Measurements from ENCODE around the gene ARHGAP22. TPM values are rescaled to one million over a fixed set of nuclear protein-coding genes. Genes with fewer than 3 reads are reported as not detected.

The ARHGAP22 gene
- total and polyA plus RNA-seq, 2 of the 4 experiments (the other 2 are of a cell fraction): 28.3 to 30.2 TPM

DNA sequence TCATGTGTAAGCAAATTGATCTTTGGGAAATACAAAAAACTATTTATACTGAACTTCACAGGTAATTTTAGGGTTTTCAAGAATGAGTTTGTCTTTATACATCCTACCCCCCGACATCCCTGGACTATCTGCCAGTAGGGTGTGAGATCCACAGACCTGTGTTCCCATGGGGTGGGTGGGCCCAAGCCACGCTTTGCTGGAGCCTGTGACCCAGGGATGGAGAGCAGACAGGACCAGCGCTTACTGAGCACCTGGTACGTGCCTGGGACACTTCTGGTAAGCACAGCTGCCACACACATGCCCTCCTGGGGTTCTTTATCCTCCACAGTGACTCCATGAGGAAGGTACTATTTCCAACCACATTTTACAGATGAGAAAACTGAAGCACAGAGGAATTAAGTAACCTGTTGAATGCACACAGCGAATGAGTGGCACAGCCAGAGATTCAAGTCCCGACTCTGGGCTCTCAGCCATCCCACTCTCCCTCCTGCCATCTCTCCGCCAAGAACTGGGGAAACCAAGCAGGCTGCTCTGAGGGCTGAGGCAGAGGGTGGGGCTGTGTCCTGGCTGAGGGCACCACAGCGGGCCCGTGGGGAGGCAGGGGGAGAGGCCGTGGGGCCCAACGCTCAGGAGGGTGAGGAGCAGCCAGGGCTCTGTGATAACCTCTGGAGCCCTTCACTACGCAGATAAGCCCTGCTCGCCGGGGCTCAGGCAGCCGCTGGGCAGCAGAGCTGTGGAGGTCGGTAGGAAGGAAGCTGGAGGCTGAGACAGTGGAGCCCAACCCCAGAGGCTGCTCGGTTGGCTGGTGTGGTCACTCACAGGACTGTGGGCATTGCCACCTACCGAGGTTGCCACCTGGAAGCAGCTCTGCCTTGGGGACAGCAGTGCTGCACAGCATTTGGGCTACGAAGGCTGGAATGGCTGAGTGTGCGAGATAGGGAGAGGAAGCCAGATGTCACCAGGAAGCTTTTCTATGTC lies 124.2 kb downstream of the ARHGAP22 start:
- ATAC-seq (ENCODE audit: low read depth): no peak
- BruUV-seq (replicated peaks): no TSS peak
- no peak overlapping the region for H2BK15ac ChIP-seq (ENCODE audit: low read depth, low read length)
- H3K27ac ChIP-seq (ENCODE audit: insufficient read depth, low read length): no peak overlapping the region
- H2AK5ac ChIP-seq (ENCODE audit: low read depth, low read length): no peak overlapping the region
- in situ Hi-C loops (cut with MboI; ENCODE audit: low sequenced_read_pairs) (no loop called here), intact Hi-C loops (cut with micrococcal nuclease) (no loop called here), dilution Hi-C loops (cut with HindIII; ENCODE audit: low sequenced_read_pairs, unreplicated experiment) (no loop called here)
- no peaks in the 10 kb centered on the region for H3K9me3 ChIP-seq (ENCODE audit: control insufficient read depth, insufficient read depth, low read length)
- H3K4me2 ChIP-seq (ENCODE audit: low read depth, low read length): no peak overlapping the region
- no peak overlapping the region for H3K23ac ChIP-seq (ENCODE audit: low read depth, low read length)
- H3K9me1 ChIP-seq (ENCODE audit: insufficient read depth, low read length): peaks cover 7% of the 10 kb centered on the region; the same call in 1 of the 2 replicates
- no peak overlapping the region for H4K5ac ChIP-seq (ENCODE audit: low read depth, low read length)
- no peak overlapping the region for H4K8ac ChIP-seq (ENCODE audit: low read depth in 2 of 2, low read length in 2 of 2)
- no peak overlapping the region for H2AFZ ChIP-seq (replicated peaks; ENCODE audit: low read length, poor library complexity)
- no peak overlapping the region for H2BK120ac ChIP-seq (ENCODE audit: low read depth, low read length)
- ChIA-PET POLR2A (ENCODE audit: unreplicated experiment) (no interaction called here), CTCF (no interaction called here)
- H3K36me3 ChIP-seq (ENCODE audit: control insufficient read depth, insufficient read depth, low read length): peaks cover 5% of the 10 kb centered on the region
- no peak overlapping the region for H3K56ac ChIP-seq (ENCODE audit: extremely low read depth, insufficient read depth, low read length)
- H2BK20ac ChIP-seq (ENCODE audit: low read depth, low read length): no peak overlapping the region
- H3K4me3 ChIP-seq (ENCODE audit: insufficient read depth, low read depth, low read length): no peak overlapping the region
- H3K4me1 ChIP-seq (ENCODE audit: control insufficient read depth, insufficient read depth, low read length): no peaks in the 10 kb centered on the region
- no peak overlapping the region for H3K9ac ChIP-seq (ENCODE audit: low read depth, low read length)
- H4K20me1 ChIP-seq (ENCODE audit: insufficient read depth, low read length): peaks cover 13% of the 10 kb centered on the region; the same call in 1 of the 2 replicates
- H3K4ac ChIP-seq (ENCODE audit: low read depth, low read length): no peak overlapping the region
- H3K79me1 ChIP-seq (ENCODE audit: low read depth in 1 of 2, low read length in 2 of 2): peaks cover 21 to 59% of the 10 kb centered on the region in 2 experiments; a peak in 3 of 4 replicates
- WGBS, 2 experiments (ENCODE audit: extremely low coverage in 2 of 2, insufficient read length in 1 of 2): 31% methylated on average over 5 of the region's 20 CpGs; no CpG with 5 or more reads in 1 of the 2 experiments
- H3K14ac ChIP-seq (replicated peaks; ENCODE audit: low read depth, low read length): no peak overlapping the region
- H2AK9ac ChIP-seq (replicated peaks; ENCODE audit: low read depth, low read length, poor library complexity): no peak overlapping the region
- H4K91ac ChIP-seq (ENCODE audit: insufficient read depth, low read depth, low read length): no peak overlapping the region
- DNase-seq: no peak
- no peak overlapping the region for H3K18ac ChIP-seq (ENCODE audit: low read depth, low read length)
- H2BK5ac ChIP-seq (ENCODE audit: low read depth, low read length, poor library complexity, severe bottlenecking): no peak overlapping the region
- no peaks in the 10 kb centered on the region for H3K27me3 ChIP-seq (ENCODE audit: control insufficient read depth, insufficient read depth, low read length)
- TF ChIP-seq RAD21 (IDR thresholded peaks at IDR 0.05; ENCODE audit: low read length): no peak
- TF ChIP-seq, protein P1, sequence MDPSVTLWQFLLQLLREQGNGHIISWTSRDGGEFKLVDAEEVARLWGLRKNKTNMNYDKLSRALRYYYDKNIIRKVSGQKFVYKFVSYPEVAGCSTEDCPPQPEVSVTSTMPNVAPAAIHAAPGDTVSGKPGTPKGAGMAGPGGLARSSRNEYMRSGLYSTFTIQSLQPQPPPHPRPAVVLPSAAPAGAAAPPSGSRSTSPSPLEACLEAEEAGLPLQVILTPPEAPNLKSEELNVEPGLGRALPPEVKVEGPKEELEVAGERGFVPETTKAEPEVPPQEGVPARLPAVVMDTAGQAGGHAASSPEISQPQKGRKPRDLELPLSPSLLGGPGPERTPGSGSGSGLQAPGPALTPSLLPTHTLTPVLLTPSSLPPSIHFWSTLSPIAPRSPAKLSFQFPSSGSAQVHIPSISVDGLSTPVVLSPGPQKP (IDR thresholded peaks at IDR 0.05; ENCODE audit: borderline replicate concordance, low read depth, low read length): no peak
- TF ChIP-seq FOS (IDR thresholded peaks at IDR 0.05; ENCODE audit: low read depth, low read length): no peak
- no peak for TF ChIP-seq BHLHE40 (IDR thresholded peaks at IDR 0.05; ENCODE audit: low read depth, low read length)
- TF ChIP-seq MXI1 (IDR thresholded peaks at IDR 0.05; ENCODE audit: borderline replicate concordance, low read depth, low read length): no peak
- TF ChIP-seq CHD1 (IDR thresholded peaks at IDR 0.05; ENCODE audit: low read depth, low read length): no peak
- TF ChIP-seq RCOR1 (IDR thresholded peaks at IDR 0.05; ENCODE audit: insufficient replicate concordance, low read length): no peak
- TF ChIP-seq, protein P2, sequence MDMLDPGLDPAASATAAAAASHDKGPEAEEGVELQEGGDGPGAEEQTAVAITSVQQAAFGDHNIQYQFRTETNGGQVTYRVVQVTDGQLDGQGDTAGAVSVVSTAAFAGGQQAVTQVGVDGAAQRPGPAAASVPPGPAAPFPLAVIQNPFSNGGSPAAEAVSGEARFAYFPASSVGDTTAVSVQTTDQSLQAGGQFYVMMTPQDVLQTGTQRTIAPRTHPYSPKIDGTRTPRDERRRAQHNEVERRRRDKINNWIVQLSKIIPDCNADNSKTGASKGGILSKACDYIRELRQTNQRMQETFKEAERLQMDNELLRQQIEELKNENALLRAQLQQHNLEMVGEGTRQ (IDR thresholded peaks at IDR 0.05; ENCODE audit: low read depth, low read length): no peak
- no peak for TF ChIP-seq MAFK (IDR thresholded peaks at IDR 0.05; ENCODE audit: low read depth, low read length)
- TF ChIP-seq RFX5 (IDR thresholded peaks at IDR 0.05; ENCODE audit: low read depth, low read length): no peak
- no peak for TF ChIP-seq POLR2A (IDR thresholded peaks at IDR 0.05; ENCODE audit: low read depth, low read length)
- no peak for TF ChIP-seq CEBPB (IDR thresholded peaks at IDR 0.05; ENCODE audit: low read depth, low read length)
- no peak for TF ChIP-seq SMC3 (IDR thresholded peaks at IDR 0.05; ENCODE audit: low read depth, low read length)
- no peak for TF ChIP-seq NFE2L2 (IDR thresholded peaks at IDR 0.05; ENCODE audit: low read depth, low read length)
- TF ChIP-seq MAZ (IDR thresholded peaks at IDR 0.05; ENCODE audit: borderline replicate concordance, low read depth, low read length): no peak

Measured in IMR-90 (cell line).